HG03565 (cell line): Measurements from ENCODE around the gene GANC.
"Not testable (repeated sequence)": the region's sequence is repeated elsewhere in the genome, so short reads cannot be mapped to it uniquely, and the experiment has no call there.

ENCODE experiments used
- ATAC-seq: cut with Tn5 transposase; IDR thresholded peaks from one replicate; pipeline ENCODE4 v1.9.1; 2021; ENCODE audit warnings: mild to moderate bottlenecking, moderate library complexity; ENCODE audit not compliant: unreplicated experiment

GANC gene

GRCh38 chr15:42283671-42284070 is 10.7 kb downstream of the GANC start:
- no peak for ATAC-seq

GRCh38 chr15:42284551-42284950 is 11.6 kb downstream of the GANC start:
- no peak for ATAC-seq

GRCh38 chr15:42285034-42285433 is 12.0 kb downstream of the GANC start:
- no peak for ATAC-seq

GRCh38 chr15:42286445-42287029 is 13.5 kb downstream of the GANC start:
- ATAC-seq: no peak

GRCh38 chr15:42287931-42288330 is 14.9 kb downstream of the GANC start:
- ATAC-seq: no peak

GRCh38 chr15:42289166-42289565 is 16.2 kb downstream of the GANC start:
- ATAC-seq: no peak

- not testable (repeated sequence) for ATAC-seq
These were observed 28.0 kb downstream of the GANC start for GRCh38 chr15:42301004-42301403.

- no peak for ATAC-seq
These were observed 33.7 kb downstream of the GANC start for GRCh38 chr15:42306681-42307080.

- no peak for ATAC-seq
These were observed 40.5 kb downstream of the GANC start for GRCh38 chr15:42313463-42313862.

GRCh38 chr15:42314818-42315217 is 41.8 kb downstream of the GANC start:
- ATAC-seq: no peak

GRCh38 chr15:42315521-42315920 is 42.5 kb downstream of the GANC start:
- ATAC-seq: no peak

GRCh38 chr15:42316282-42316805 is 43.3 kb downstream of the GANC start:
- not testable (repeated sequence) for ATAC-seq

- no peak for ATAC-seq
These were observed 46.2 kb downstream of the GANC start for GRCh38 chr15:42319206-42319605.

- no peak for ATAC-seq
These were observed 51.3 kb downstream of the GANC start for GRCh38 chr15:42324308-42324707.

- ATAC-seq: no peak
These were observed 56.2 kb downstream of the GANC start for GRCh38 chr15:42329161-42329560.

GRCh38 chr15:42329992-42330391 is 57.0 kb downstream of the GANC start:
- no peak for ATAC-seq

GRCh38 chr15:42331235-42331634 is 58.2 kb downstream of the GANC start:
- no peak for ATAC-seq

GRCh38 chr15:42332331-42332730 is 59.3 kb downstream of the GANC start:
- no peak for ATAC-seq

- no peak for ATAC-seq
These were observed 62.1 kb downstream of the GANC start for GRCh38 chr15:42335074-42335473.

GRCh38 chr15:42336650-42337049 is 63.6 kb downstream of the GANC start:
- ATAC-seq: not testable (repeated sequence)

- not testable (repeated sequence) for ATAC-seq
These were observed 64.1 kb downstream of the GANC start for GRCh38 chr15:42337104-42337503.

GRCh38 chr15:42338500-42338899 is 65.5 kb downstream of the GANC start:
- no peak for ATAC-seq

- no peak for ATAC-seq
These were observed 70.7 kb downstream of the GANC start for GRCh38 chr15:42343596-42344232.
